ENCODE data around the gene TMED6.

DNA sequence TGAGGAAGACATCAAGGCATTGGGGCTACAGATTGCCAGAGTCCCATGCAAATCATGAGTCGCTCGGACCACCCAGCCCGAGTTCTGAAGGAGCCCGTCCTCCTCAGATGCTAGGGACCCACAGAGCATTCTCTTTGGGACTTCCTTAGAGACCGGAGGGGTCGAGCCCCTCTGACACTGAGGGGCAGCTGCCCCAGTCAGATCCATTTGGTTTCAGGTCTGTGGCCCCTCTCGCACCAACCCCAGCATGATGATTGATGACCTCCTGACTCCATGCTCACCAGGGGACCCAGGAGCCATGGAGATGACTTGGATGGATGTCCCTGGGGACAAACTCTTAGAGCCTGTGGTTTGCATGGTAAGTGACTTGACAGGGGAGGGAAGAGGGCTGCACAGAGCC is 29.2 kb downstream of the TMED6 start:
- TF ChIP-seq EZH2 (IDR thresholded peaks at IDR 0.05) (no peak), POLR2AphosphoS5 (IDR thresholded peaks at IDR 0.05; ENCODE audit: borderline replicate concordance, low read depth, low read length) (no peak), FOXP2 (optimal IDR thresholded peaks at IDR 0.05; ENCODE audit: control extremely low read depth, extremely low read length, insufficient read depth) (no peak)

Measured in SK-N-MC (cell line).